Activated naive CD4-positive, alpha-beta T cell treated with anti-CD3 and anti-CD28 coated beads, Interleukin-2, amount 50 U/mL, for 72 hours (primary cell): ENCODE data around the gene ACCS. TPM values are rescaled to one million over a fixed set of nuclear protein-coding genes. Genes with fewer than 3 reads are reported as not detected.

Experiments used
- ATAC-seq, 2 donors: fragments of 150-1000 bp; cut with Tn5 transposase; 2 replicates each; pipeline ENCODE4 v1.10.0; 2021; ENCODE audit warnings: mild to moderate bottlenecking in 2 of 2, moderate library complexity in 2 of 2
- DNase-seq, 2 donors: peaks; one replicate each; pipeline ENCODE4 v3.0.0; 2021 to 2022; ENCODE audit warnings: low spot score in 2 of 2
- H3K27ac Mint-ChIP-seq, 2 donors: one replicate each; pipeline ENCODE4 v1.8.0; 2022; ENCODE audit warnings: mild to moderate bottlenecking in 2 of 2, mixed read lengths in 2 of 2
- H3K36me3 Mint-ChIP-seq, 2 donors: one replicate each; pipeline ENCODE4 v1.8.0; 2022; ENCODE audit warnings: mixed read lengths in 2 of 2
- H3K9me3 Mint-ChIP-seq, 2 donors: one replicate each; pipeline ENCODE4 v1.8.0; 2022; ENCODE audit warnings: mixed read lengths in 2 of 2
- total RNA-seq, 2 donors: library from RNA; stranded (reverse); gene quantifications; one replicate each; pipeline ENCODE4 v1.2.3, GENCODE V29; 2022

The ACCS gene
- 1 to 10 TPM; 5.4 to 8.5 TPM for total RNA-seq

GRCh38 chr11:44065841-44066731, at the start of gene ACCS:
Gene ACCS, plus strand, starts transcription at chr11:44066270. Its CDS starts 1,358 bp downstream, at chr11:44067628.
- no peaks in the 10 kb centered on the region for H3K9me3 Mint-ChIP-seq
- peak within 1 kb of the TSS; percentile 92 to 93 for H3K27ac Mint-ChIP-seq
- peaks cover 0 to 5% of the 10 kb centered on the region in 2 donors for H3K36me3 Mint-ChIP-seq
- DNase-seq (peak; percentile 87), ATAC-seq (peak; percentile 95 to 96)

- peak in 1 of 2 donors; percentile 45 for DNase-seq
- peak in 1 of 2 donors; percentile 59 for ATAC-seq
- peak overlapping the region in 1 of 2 donors; percentile 12 for H3K27ac Mint-ChIP-seq
- peaks cover 0 to under 1% of the 10 kb centered on the region in 2 donors for H3K9me3 Mint-ChIP-seq
- no peaks in the 10 kb centered on the region for H3K36me3 Mint-ChIP-seq
Observed at GRCh38 chr11:44016546-44017442, 49.3 kb upstream of the ACCS start.

- Mint-ChIP-seq H3K36me3 (peaks cover 0 to 3% of the 10 kb centered on the region in 2 donors), H3K27ac (peak overlapping the region in 1 of 2 donors; percentile 12), H3K9me3 (peaks cover 2 to 4% of the 10 kb centered on the region in 2 donors)
- ATAC-seq (no peak), DNase-seq (peak in 1 of 2 donors; percentile 44)
Observed at GRCh38 chr11:44017443-44018126, 48.5 kb upstream of the ACCS start.

- Mint-ChIP-seq H3K9me3 (peaks cover 4% of the 10 kb centered on the region in 2 donors), H3K27ac (no peak overlapping the region), H3K36me3 (peaks cover under 1 to 5% of the 10 kb centered on the region in 2 donors)
- DNase-seq: peak in 1 of 2 donors; percentile 42
- no peak for ATAC-seq
Observed at GRCh38 chr11:44018127-44018521, 47.9 kb upstream of the ACCS start.

GRCh38 chr11:44018829-44019228, 47.2 kb upstream of the ACCS start:
- no peak overlapping the region for H3K27ac Mint-ChIP-seq
- DNase-seq (no peak), ATAC-seq (no peak)
- H3K36me3 Mint-ChIP-seq: peaks cover 5 to 7% of the 10 kb centered on the region in 2 donors
- H3K9me3 Mint-ChIP-seq: peaks cover 4 to 8% of the 10 kb centered on the region in 2 donors

- ATAC-seq: no peak
- Mint-ChIP-seq H3K27ac (no peak overlapping the region), H3K36me3 (peaks cover 5 to 16% of the 10 kb centered on the region in 2 donors), H3K9me3 (peaks cover 14% of the 10 kb centered on the region in 2 donors)
- no peak for DNase-seq
Observed at GRCh38 chr11:44024977-44025376, 41.1 kb upstream of the ACCS start.

GRCh38 chr11:44025727-44026126, 40.3 kb upstream of the ACCS start:
- Mint-ChIP-seq H3K27ac (no peak overlapping the region), H3K36me3 (peaks cover 5 to 16% of the 10 kb centered on the region in 2 donors), H3K9me3 (peaks cover 14% of the 10 kb centered on the region in 2 donors)
- DNase-seq: no peak
- ATAC-seq: no peak

GRCh38 chr11:44028401-44028800, 37.7 kb upstream of the ACCS start:
- peaks cover 7 to 11% of the 10 kb centered on the region in 2 donors for H3K9me3 Mint-ChIP-seq
- peaks cover 0 to 13% of the 10 kb centered on the region in 2 donors for H3K36me3 Mint-ChIP-seq
- no peak overlapping the region for H3K27ac Mint-ChIP-seq
- DNase-seq: no peak
- no peak for ATAC-seq

GRCh38 chr11:44028816-44029506, 37.1 kb upstream of the ACCS start:
- DNase-seq: no peak
- Mint-ChIP-seq H3K9me3 (peaks cover 6 to 15% of the 10 kb centered on the region in 2 donors), H3K27ac (no peak overlapping the region), H3K36me3 (peaks cover 0 to 8% of the 10 kb centered on the region in 2 donors)
- no peak for ATAC-seq

- DNase-seq (no peak), ATAC-seq (no peak)
- Mint-ChIP-seq H3K36me3 (peaks cover 0 to 6% of the 10 kb centered on the region in 2 donors), H3K27ac (no peak overlapping the region), H3K9me3 (peaks cover 6 to 15% of the 10 kb centered on the region in 2 donors)
Observed at GRCh38 chr11:44029507-44029845, 36.6 kb upstream of the ACCS start.

GRCh38 chr11:44029977-44030911, 35.8 kb upstream of the ACCS start:
- Mint-ChIP-seq H3K9me3 (peaks cover 6 to 15% of the 10 kb centered on the region in 2 donors), H3K27ac (no peak overlapping the region), H3K36me3 (peaks cover 0 to 6% of the 10 kb centered on the region in 2 donors)
- DNase-seq (no peak), ATAC-seq (no peak)

- no peak for DNase-seq
- peaks cover 3 to 12% of the 10 kb centered on the region in 2 donors for H3K9me3 Mint-ChIP-seq
- peaks cover 0 to 4% of the 10 kb centered on the region in 2 donors for H3K36me3 Mint-ChIP-seq
- H3K27ac Mint-ChIP-seq: no peak overlapping the region
- ATAC-seq: no peak
Observed at GRCh38 chr11:44030996-44031395, 35.1 kb upstream of the ACCS start.

GRCh38 chr11:44031549-44031948, 34.5 kb upstream of the ACCS start:
- no peak overlapping the region for H3K27ac Mint-ChIP-seq
- no peak for DNase-seq
- H3K36me3 Mint-ChIP-seq: no peaks in the 10 kb centered on the region
- peaks cover 0 to 9% of the 10 kb centered on the region in 2 donors for H3K9me3 Mint-ChIP-seq
- ATAC-seq: no peak

GRCh38 chr11:44032299-44033085, 33.6 kb upstream of the ACCS start:
- H3K27ac Mint-ChIP-seq: no peak overlapping the region
- DNase-seq (no peak), ATAC-seq (no peak)
- peaks cover 0 to 4% of the 10 kb centered on the region in 2 donors for H3K9me3 Mint-ChIP-seq
- no peaks in the 10 kb centered on the region for H3K36me3 Mint-ChIP-seq
